Activated naive CD4-positive, alpha-beta T cell treated with anti-CD3 and anti-CD28 coated beads for 36 hours (primary cell): ENCODE measurements around the gene DGCR2. TPM values are rescaled to one million over a fixed set of nuclear protein-coding genes. Genes with fewer than 3 reads are reported as not detected.
"Not testable (repeated sequence)": the region's sequence is repeated elsewhere in the genome, so short reads cannot be mapped to it uniquely, and the experiment has no call there.

Experiments
- CTCF ChIA-PET: fragments of 350-600 bp; sonication (Branson Sonifier 250); formaldehyde crosslinking; loops from one replicate; lab custom pipeline; 2021; ENCODE audit warnings: antibody characterized with exemption; lab: Charles Lee
- DNase-seq: peaks from one replicate; pipeline ENCODE4 v3.0.0-alpha.2; 2020
- H3K27ac Mint-ChIP-seq: one replicate; pipeline ENCODE4 v1.8.0; 2021; ENCODE audit warnings: mild to moderate bottlenecking, mixed read lengths
- H3K27me3 Mint-ChIP-seq: one replicate; pipeline ENCODE4 v1.8.0; 2021; ENCODE audit warnings: low read depth, mixed read lengths
- H3K36me3 Mint-ChIP-seq: one replicate; pipeline ENCODE4 v1.8.0; 2021; ENCODE audit warnings: low read depth, mixed read lengths
- H3K4me1 Mint-ChIP-seq: one replicate; pipeline ENCODE4 v1.8.0; 2021; ENCODE audit warnings: low read depth, mixed read lengths
- H3K4me3 Mint-ChIP-seq: one replicate; pipeline ENCODE4 v1.8.0; 2021; ENCODE audit warnings: mild to moderate bottlenecking, moderate library complexity, mixed read lengths
- H3K9me3 Mint-ChIP-seq: one replicate; pipeline ENCODE4 v1.8.0; 2021; ENCODE audit warnings: mixed read lengths
- intact Hi-C: fragments of 100-400 bp; cut with micrococcal nuclease; formaldehyde crosslinking; loops from one replicate; pipeline ENCODE4 v1.15.1; 2023
- total RNA-seq, 2 experiments: library from RNA; stranded (reverse); gene quantifications; one replicate each; pipeline ENCODE4 v1.2.3, GENCODE V29; 2021

DGCR2 gene
- total RNA-seq, 2 experiments from 2014 or later: 15.4 to 16.4 TPM

DNA sequence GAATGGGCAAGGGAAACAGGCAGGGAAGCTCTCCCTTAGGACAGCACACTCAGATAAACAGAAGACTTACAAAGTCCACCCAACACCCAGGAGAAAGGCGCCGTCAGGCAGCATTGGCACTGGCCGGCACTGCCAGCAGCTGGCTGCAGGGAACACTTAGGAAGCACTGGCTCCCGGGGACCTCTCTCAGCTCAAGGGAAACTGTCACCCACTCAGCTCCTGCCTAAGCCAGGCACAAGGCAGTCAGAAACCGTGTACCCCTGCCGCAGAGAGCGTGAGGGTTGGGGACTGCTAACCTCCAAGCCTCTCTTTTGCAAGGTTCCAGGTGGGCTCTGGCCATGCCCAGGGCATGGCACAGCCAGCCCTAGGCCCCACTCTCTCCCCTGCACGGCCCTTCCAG, 64.7 kb downstream of the DGCR2 start:
- peaks cover 1% of the 10 kb centered on the region for H3K4me1 Mint-ChIP-seq
- CTCF ChIA-PET: no interaction called here
- H3K4me3 Mint-ChIP-seq: no peak overlapping the region
- H3K9me3 Mint-ChIP-seq: no peaks in the 10 kb centered on the region
- H3K27me3 Mint-ChIP-seq: no peaks in the 10 kb centered on the region
- no peak overlapping the region for H3K27ac Mint-ChIP-seq
- DNase-seq: no peak
- H3K36me3 Mint-ChIP-seq: peaks cover 12% of the 10 kb centered on the region
- intact Hi-C loops: no loop called here

DNA sequence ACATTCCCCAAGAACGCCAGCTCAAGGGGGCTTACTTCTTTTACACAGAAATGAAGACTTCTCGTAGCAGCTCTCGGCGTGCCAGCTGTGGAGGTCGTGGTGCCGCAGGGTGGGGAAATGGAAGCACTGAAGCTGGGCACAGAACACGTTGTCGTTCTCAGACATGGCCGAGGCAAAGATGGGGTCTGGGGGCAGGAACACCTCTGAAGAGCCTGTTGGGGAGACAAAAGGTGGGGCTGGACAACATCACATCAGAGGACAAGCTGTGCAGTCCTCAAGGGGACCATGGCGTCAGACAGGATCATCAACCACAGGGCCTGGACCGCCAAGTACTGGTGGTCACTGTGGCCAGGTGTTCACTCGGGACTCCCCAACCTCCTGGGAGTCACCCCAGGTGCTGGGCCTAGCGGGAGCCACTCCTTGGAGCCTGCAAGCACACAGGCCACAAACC, 65.2 kb downstream of the DGCR2 start:
- Mint-ChIP-seq H3K27me3 (no peaks in the 10 kb centered on the region), H3K4me3 (no peak overlapping the region), H3K9me3 (no peaks in the 10 kb centered on the region), H3K4me1 (peaks cover 1% of the 10 kb centered on the region), H3K36me3 (peaks cover 12% of the 10 kb centered on the region), H3K27ac (no peak overlapping the region)
- intact Hi-C loops: no loop called here
- CTCF ChIA-PET: no interaction called here
- DNase-seq: no peak

DNA sequence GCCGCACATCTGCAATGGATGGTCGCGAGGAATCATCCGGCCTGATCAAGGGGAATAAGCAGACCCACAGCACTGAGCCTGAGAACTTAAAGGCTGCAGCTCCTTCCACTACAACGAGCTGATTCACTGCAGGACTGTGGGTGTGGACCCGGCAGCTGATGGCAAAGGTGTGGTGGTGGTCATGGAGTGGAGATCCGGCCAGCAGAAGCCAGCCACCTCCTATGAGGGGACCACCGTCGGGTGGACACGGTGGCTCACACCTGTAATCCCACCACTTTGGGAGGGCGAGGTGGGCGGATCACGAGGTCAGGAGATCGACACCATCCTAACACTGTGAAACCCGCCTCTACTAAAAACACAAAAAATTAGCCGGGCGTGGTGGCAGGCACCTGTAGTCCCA, 66.4 kb downstream of the DGCR2 start:
- no peak overlapping the region for H3K27ac Mint-ChIP-seq
- no peak overlapping the region for H3K4me3 Mint-ChIP-seq
- peaks cover 14% of the 10 kb centered on the region for H3K36me3 Mint-ChIP-seq
- peaks cover 6% of the 10 kb centered on the region for H3K4me1 Mint-ChIP-seq
- H3K27me3 Mint-ChIP-seq: no peaks in the 10 kb centered on the region
- H3K9me3 Mint-ChIP-seq: no peaks in the 10 kb centered on the region
- CTCF ChIA-PET: no interaction called here
- DNase-seq: no peak
- intact Hi-C loops: no loop called here

DNA sequence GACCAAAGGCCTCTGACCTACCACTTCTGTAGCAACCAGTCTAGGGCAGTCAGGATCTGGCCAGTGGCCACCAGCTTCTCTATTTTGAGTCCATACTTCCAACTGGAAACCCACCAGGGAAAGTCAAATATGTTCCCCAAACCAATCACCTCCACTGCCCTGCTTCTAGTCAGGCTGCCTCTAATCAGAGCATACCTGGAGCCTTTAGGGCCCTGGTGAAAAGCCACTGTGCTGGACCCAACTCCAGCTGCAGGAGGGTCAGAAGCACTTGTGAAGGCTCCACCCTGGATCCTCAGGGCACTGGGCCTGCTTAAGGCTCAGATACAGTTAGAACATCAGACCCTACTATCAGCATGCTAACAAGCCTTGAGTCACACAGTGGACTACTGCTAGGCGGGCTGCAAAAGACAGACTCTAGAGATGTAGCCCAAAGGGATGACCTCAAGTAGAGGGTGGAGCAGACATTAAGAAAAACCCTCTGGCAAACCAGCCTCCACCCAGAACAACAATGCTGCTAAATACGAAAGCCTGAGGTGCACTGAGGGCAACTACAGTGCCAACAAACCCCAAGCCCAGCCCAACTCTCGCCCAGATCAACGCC, 69.2 kb downstream of the DGCR2 start:
- no peak for DNase-seq
- intact Hi-C loops: no loop called here
- Mint-ChIP-seq H3K27me3 (no peaks in the 10 kb centered on the region), H3K36me3 (peaks cover 22% of the 10 kb centered on the region), H3K27ac (no peak overlapping the region), H3K4me1 (peaks cover 6% of the 10 kb centered on the region), H3K4me3 (no peak overlapping the region), H3K9me3 (no peaks in the 10 kb centered on the region)
- CTCF ChIA-PET: no interaction called here

DNA sequence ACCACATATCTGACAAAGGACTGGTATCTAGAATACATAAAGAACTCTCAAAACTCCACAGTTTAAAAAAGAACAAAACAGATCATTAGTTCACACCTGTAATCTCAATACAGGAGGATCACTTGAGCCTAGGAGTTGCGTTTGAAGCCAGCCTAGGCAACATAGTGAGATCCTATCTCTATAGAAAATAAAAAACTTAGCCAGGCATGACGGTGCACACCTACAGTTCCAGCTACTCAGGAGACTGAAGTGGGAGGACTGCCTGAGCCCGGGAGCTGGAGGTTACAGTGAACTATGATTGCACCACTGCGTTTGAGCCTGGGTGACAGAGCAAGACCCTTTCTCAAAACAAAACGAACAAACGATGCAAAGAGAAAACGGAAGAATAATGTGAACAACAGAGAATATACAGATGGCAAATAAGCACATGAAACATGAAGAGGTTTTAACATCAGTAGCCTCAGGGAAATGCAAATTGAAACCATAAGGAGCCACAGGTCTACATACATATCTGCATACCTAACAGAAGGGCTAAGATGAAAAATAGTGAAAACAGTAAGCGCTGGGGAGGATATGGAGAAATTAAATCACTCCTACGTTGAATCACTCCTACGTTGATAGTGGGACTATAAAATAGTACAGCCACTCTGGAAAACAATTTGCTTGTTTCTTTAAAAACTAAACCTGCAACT, 70.7 kb downstream of the DGCR2 start:
- no peaks in the 10 kb centered on the region for H3K9me3 Mint-ChIP-seq
- H3K4me1 Mint-ChIP-seq: peaks cover 5% of the 10 kb centered on the region

DNA sequence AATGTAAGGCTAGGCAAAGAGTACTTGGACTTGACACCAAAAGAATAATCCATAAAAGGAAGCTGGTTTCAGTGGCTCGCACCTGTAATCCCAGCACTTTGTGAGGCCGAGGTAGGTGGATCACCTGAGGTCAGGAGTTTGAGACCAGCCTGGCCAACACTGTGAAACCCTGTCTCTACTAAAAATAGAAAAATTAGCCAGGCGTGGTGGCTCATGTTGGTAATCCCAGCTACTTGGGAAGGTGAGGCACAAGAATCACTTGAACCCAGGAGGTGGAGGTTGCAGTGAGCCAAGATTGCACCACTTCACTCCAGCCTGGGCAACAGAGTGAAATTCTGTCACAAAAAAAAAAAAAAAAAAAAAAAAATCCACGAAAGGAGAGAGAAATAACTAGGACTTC, 71.4 kb downstream of the DGCR2 start:
- DNase-seq, CTCF ChIA-PET, H3K4me3 Mint-ChIP-seq, intact Hi-C loops, H3K9me3 Mint-ChIP-seq, H3K4me1 Mint-ChIP-seq, H3K27me3 Mint-ChIP-seq, H3K27ac Mint-ChIP-seq: not testable (repeated sequence)
- H3K36me3 Mint-ChIP-seq: peaks cover 26% of the 10 kb centered on the region

More for the DNA sequence above, 70.7 kb downstream of the DGCR2 start:
- peaks cover 24% of the 10 kb centered on the region for H3K36me3 Mint-ChIP-seq
- DNase-seq: no peak
- intact Hi-C loops: no loop called here
- no peak overlapping the region for H3K27ac Mint-ChIP-seq
- no peaks in the 10 kb centered on the region for H3K27me3 Mint-ChIP-seq
- no peak overlapping the region for H3K4me3 Mint-ChIP-seq
- CTCF ChIA-PET: no interaction called here

DNA sequence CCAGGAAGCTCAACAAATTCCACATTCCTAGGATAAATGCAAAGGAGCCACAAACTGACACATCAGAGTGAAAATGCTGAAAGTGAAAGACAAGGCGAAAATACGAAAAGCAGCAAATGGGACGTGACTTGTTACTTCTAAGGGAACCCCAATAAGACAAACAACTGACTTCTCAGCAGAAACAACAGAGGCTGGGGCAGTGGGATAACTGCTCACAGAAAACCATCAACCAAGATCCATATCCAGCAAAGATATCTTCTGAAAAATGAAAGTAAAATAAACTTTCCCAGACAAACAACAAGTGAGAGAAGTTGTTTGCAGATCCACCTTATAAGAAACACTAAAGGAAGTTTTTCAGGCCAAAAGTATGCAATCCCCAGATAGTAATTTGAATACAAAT, 72.1 kb downstream of the DGCR2 start:
- Mint-ChIP-seq H3K4me3 (no peak overlapping the region), H3K4me1 (peaks cover 5% of the 10 kb centered on the region), H3K27ac (no peak overlapping the region), H3K9me3 (no peaks in the 10 kb centered on the region), H3K36me3 (peaks cover 27% of the 10 kb centered on the region), H3K27me3 (no peaks in the 10 kb centered on the region)
- CTCF ChIA-PET: interaction anchor here (0.6 kb wide), 1 partner anchor 64 kb away, joined by 3 read pairs; no protein-coding TSS in a partner anchor
- intact Hi-C loops: no loop called here
- no peak for DNase-seq

DNA sequence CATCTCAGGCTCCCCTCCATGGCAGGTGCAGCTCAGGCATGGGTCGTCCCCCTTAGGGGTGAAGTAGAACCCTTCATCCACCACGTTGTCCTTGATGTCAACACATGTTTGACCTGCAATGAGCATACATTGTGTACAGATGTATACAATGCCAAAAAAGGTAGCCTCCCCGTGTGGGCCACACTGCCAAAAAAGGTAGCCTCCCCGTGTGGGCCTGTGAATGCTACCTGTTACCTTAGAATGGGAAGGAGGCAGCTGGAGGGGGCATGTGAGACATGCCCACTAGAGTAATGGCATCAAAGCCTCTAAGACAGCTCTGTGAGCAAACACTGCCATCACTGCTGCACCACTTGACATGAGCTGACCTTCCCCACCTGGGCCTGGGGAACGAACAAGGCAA, 73.7 kb downstream of the DGCR2 start:
- CTCF ChIA-PET: no interaction called here
- no peak overlapping the region for H3K4me3 Mint-ChIP-seq
- no peaks in the 10 kb centered on the region for H3K9me3 Mint-ChIP-seq
- H3K27ac Mint-ChIP-seq: no peak overlapping the region
- H3K27me3 Mint-ChIP-seq: no peaks in the 10 kb centered on the region
- DNase-seq: no peak
- peaks cover 5% of the 10 kb centered on the region for H3K4me1 Mint-ChIP-seq
- intact Hi-C loops: no loop called here
- peaks cover 28% of the 10 kb centered on the region for H3K36me3 Mint-ChIP-seq

DNA sequence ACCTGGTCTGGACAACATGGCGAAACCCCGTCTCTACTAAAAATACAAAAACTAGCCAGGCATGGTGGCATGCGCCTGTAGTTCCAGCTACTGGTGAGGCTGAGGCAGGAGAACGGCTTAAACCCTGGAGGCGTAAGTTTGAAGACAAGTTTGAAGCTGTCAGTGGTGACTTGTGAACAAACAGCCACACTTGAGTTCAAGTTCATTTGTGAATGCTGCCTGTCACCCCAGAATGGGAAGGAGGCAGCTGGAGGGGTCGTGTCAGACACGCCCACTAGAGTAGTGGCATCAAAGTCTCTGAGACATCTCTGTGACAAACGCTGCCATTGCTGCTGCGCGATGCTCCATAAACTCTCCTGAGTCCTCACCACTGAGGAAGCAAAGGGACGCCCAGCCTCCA, 74.2 kb downstream of the DGCR2 start:
- no peaks in the 10 kb centered on the region for H3K9me3 Mint-ChIP-seq
- H3K27ac Mint-ChIP-seq: no peak overlapping the region
- CTCF ChIA-PET: interaction anchor here (0.6 kb wide), 1 partner anchor 70 kb away, joined by 3 read pairs; no protein-coding TSS in a partner anchor
- H3K4me3 Mint-ChIP-seq: no peak overlapping the region
- intact Hi-C loops: no loop called here
- peaks cover 5% of the 10 kb centered on the region for H3K4me1 Mint-ChIP-seq
- DNase-seq: no peak
- no peaks in the 10 kb centered on the region for H3K27me3 Mint-ChIP-seq
- H3K36me3 Mint-ChIP-seq: peaks cover 28% of the 10 kb centered on the region

DNA sequence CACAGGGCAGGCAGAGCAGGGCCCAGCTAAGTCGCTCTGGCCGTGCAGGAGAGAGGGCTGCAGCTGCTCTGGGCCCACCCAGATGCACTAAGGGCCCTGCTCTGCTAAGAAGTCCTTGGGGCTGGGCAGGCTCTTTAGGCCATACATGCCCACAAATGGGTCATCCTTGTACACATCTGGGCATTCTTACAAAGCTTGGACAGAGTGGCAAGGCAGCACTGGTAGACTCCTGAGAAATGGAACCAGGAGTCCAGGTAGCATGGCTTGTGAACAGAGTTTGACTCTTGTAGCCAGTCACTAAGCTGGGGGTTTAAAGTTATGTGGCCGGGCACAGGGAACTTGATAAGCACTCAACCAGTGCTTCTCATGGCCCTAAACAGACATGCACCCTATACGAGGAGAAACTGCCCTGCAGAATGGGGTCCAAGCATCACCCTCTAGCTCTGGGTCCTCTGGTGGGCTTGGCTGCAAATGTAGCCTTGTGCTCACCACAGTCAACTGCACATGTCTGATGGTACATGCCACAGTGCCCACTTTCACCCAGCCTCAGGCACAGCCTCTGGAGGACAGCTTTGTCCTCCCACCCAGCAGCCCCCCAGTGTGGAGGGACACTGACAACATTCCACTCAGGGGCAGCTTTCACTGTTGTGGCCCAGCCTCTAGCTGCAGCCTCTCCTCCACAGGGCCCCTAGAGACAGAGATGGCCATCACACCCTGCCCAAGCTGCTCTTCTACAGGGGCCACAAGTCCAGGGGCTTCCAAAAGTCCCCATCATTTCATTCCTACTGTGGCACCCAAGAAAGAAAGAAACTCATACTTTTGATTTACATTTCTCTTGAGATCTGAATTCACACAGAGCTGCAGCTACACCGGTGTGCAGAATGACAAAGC, 75.2 kb downstream of the DGCR2 start:
- Mint-ChIP-seq H3K9me3 (no peaks in the 10 kb centered on the region), H3K27ac (no peak overlapping the region), H3K36me3 (peaks cover 26% of the 10 kb centered on the region), H3K4me3 (no peak overlapping the region), H3K4me1 (peaks cover 5% of the 10 kb centered on the region), H3K27me3 (no peaks in the 10 kb centered on the region)
- CTCF ChIA-PET: interaction anchor here (0.5 to 0.6 kb wide), 2 partner anchors 71 to 116 kb away, joined by 3 read pairs; no protein-coding TSS in a partner anchor
- DNase-seq: no peak
- intact Hi-C loops: no loop called here

DNA sequence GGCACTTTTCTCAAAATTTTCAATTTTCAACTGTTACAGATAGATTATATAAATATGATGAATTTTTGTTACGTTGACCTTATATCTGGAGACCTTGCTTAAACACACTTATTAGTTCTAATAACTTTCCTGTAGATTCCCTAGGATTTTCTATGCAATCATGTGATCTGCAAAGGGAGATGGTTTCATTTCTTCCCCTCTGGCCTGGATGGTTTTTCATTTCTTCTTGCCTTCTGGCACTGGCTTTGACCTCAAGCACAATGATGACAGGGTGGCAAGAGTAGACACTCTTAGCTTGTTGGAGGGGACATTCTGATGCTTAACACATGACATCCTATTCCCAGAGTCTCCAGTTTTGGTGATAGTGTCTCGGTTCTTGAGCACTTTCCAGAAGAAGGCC, 75.9 kb downstream of the DGCR2 start:
- H3K27me3 Mint-ChIP-seq: no peaks in the 10 kb centered on the region
- peaks cover 25% of the 10 kb centered on the region for H3K36me3 Mint-ChIP-seq
- CTCF ChIA-PET: interaction anchor here (0.5 kb wide), 1 partner anchor 116 kb away, joined by 3 read pairs; no protein-coding TSS in a partner anchor
- intact Hi-C loops: no loop called here
- H3K27ac Mint-ChIP-seq: no peak overlapping the region
- no peak for DNase-seq
- no peak overlapping the region for H3K4me3 Mint-ChIP-seq
- peaks cover under 1% of the 10 kb centered on the region for H3K4me1 Mint-ChIP-seq
- no peaks in the 10 kb centered on the region for H3K9me3 Mint-ChIP-seq

DNA sequence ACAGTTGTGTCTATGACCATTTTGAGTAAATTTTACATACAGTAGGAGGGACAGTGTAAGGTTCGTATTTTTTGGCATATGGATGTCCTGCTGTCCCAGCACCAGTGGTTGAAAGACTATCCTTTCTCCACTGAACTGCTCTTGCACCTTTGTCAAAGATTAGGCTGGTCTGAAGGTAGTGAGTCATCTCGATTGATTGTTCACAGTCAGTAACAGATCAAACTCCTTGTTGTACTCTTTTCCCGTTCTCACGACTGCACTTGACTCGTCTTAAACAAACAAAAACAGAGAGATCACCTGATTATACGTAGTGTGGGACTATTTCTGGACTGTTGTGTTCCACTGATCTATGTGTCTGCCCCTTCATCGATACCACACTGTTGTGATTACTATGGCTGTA, 77.1 kb downstream of the DGCR2 start:
- Mint-ChIP-seq H3K27ac (no peak overlapping the region), H3K4me3 (no peak overlapping the region), H3K27me3 (no peaks in the 10 kb centered on the region), H3K4me1 (no peaks in the 10 kb centered on the region), H3K36me3 (peaks cover 25% of the 10 kb centered on the region), H3K9me3 (no peaks in the 10 kb centered on the region)
- CTCF ChIA-PET: no interaction called here
- intact Hi-C loops: no loop called here
- no peak for DNase-seq
